ENCODE data around the gene ESD.

- TF ChIP-seq CTCF (IDR thresholded peaks at IDR 0.05; ENCODE audit: extremely low read depth in 1 of 2, insufficient read depth in 1 of 2, low read depth in 1 of 2, low read length in 2 of 2), result no peak
- no peak for TF ChIP-seq POLR2A (IDR thresholded peaks at IDR 0.05; ENCODE audit: low read depth, low read length)
- no peak for TF ChIP-seq JUN (IDR thresholded peaks at IDR 0.05; ENCODE audit: borderline replicate concordance, insufficient read depth, insufficient read length, low read depth)
- TF ChIP-seq EZH2 (IDR thresholded peaks at IDR 0.05; ENCODE audit: borderline replicate concordance, low read depth, low read length, severe bottlenecking), result no peak
These were observed 61.5 kb downstream of the ESD start for GRCh38 chr13:46735425-46735824.

Measured in endothelial cell of umbilical vein (primary cell).